Neural progenitor cell (in vitro differentiated cells): ENCODE data around the gene PDGFC. TPM values are rescaled to one million over a fixed set of nuclear protein-coding genes. Genes with fewer than 3 reads are reported as not detected.

Source experiments
- DNase-seq: peaks from one replicate; pipeline ENCODE4 v3.0.0-alpha.2; 2016; ENCODE audit warnings: low spot score
- H2AFZ ChIP-seq: fragments of 200-600 bp; sonication (generic); replicated peaks from 2 replicates; pipeline ENCODE4 v1.6.1; 2016; ENCODE audit warnings: antibody characterized with exemption
- H3F3A ChIP-seq: fragments of 200-600 bp; sonication (generic); 2 replicates; pipeline ENCODE4 v1.6.1; 2016; ENCODE audit warnings: antibody characterized with exemption, low read depth
- H3K27ac ChIP-seq: fragments of 200-600 bp; sonication (generic); 2 replicates; pipeline ENCODE4 v1.5.1; 2016; ENCODE audit warnings: mild to moderate bottlenecking
- H3K27me3 ChIP-seq: fragments of 200-600 bp; sonication (generic); 2 replicates; pipeline ENCODE4 v1.6.1; 2016; ENCODE audit warnings: mild to moderate bottlenecking, moderate library complexity
- H3K36me3 ChIP-seq: fragments of 200-600 bp; sonication (generic); 2 replicates; pipeline ENCODE4 v1.5.1; 2016
- H3K4me1 ChIP-seq: fragments of 200-600 bp; sonication (generic); 2 replicates; pipeline ENCODE4 v1.6.1; 2016; ENCODE audit warnings: mixed run types
- H3K4me2 ChIP-seq: fragments of 200-600 bp; sonication (generic); 2 replicates; pipeline ENCODE4 v1.6.1; 2016
- H3K4me3 ChIP-seq: fragments of 200-600 bp; sonication (generic); 2 replicates; pipeline ENCODE4 v1.5.1; 2016
- H3K79me2 ChIP-seq: fragments of 200-600 bp; sonication (generic); 2 replicates; pipeline ENCODE4 v1.6.1; 2016; ENCODE audit warnings: low read depth
- H3K9ac ChIP-seq: fragments of 200-600 bp; sonication (generic); 2 replicates; pipeline ENCODE4 v1.6.1; 2016
- H3K9me3 ChIP-seq: fragments of 200-600 bp; sonication (generic); 2 replicates; pipeline ENCODE4 v1.5.1; 2016; ENCODE audit warnings: low read depth
- H4K20me1 ChIP-seq: fragments of 200-600 bp; sonication (generic); 2 replicates; pipeline ENCODE4 v1.6.1; 2016; ENCODE audit warnings: low read depth
- H3K27ac Mint-ChIP-seq: 3 replicates; pipeline ENCODE4 v1.8.0; 2021; ENCODE audit warnings: mixed read lengths
- H3K27me3 Mint-ChIP-seq: 2 replicates; pipeline ENCODE4 v1.8.0; 2022; ENCODE audit warnings: low read depth, mild to moderate bottlenecking, inconsistent platforms, moderate library complexity, mixed read lengths; ENCODE audit not compliant: insufficient read depth
- H3K36me3 Mint-ChIP-seq: 3 replicates; pipeline ENCODE4 v1.8.0; 2021; ENCODE audit warnings: mixed read lengths
- H3K4me1 Mint-ChIP-seq: 3 replicates; pipeline ENCODE4 v1.8.0; 2021; ENCODE audit warnings: mixed read lengths
- H3K4me3 Mint-ChIP-seq: 3 replicates; pipeline ENCODE4 v1.8.0; 2021; ENCODE audit warnings: mild to moderate bottlenecking, moderate library complexity, mixed read lengths
- H3K9me3 Mint-ChIP-seq: 3 replicates; pipeline ENCODE4 v1.8.0; 2020; ENCODE audit warnings: mixed read lengths
- EZH2 ChIP-seq: fragments of 200-600 bp; sonication (generic); IDR thresholded peaks from 2 replicates; pipeline ENCODE4 v1.6.1; 2017; ENCODE audit warnings: antibody characterized with exemption, mild to moderate bottlenecking, moderate library complexity
- EZH2phosphoT487 ChIP-seq: fragments of 200-600 bp; sonication (generic); IDR thresholded peaks from 2 replicates; pipeline ENCODE4 v1.6.1; 2017; ENCODE audit warnings: antibody characterized with exemption
- small RNA-seq: library from RNA; depleted of rRNA; stranded (forward); fragments of <200 nt; gene quantifications from one replicate; pipeline ENCODE3, GENCODE V24; 2015
- total RNA-seq: library from RNA; depleted of rRNA; stranded (reverse); fragments of >200 nt; gene quantifications from 2 replicates; pipeline ENCODE4 v1.2.3, GENCODE V29; 2015; ENCODE audit warnings: low replicate concordance
- TF ChIP-seq, protein P1 (sequence below): fragments of 200-600 bp; sonication (generic); IDR thresholded peaks from 2 replicates; pipeline ENCODE4 v1.5.1; 2017; ENCODE audit warnings: antibody characterized with exemption, mild to moderate bottlenecking

Gene PDGFC
- total RNA-seq, 1 donor from 2014 or later, result 4.7 TPM

DNA sequence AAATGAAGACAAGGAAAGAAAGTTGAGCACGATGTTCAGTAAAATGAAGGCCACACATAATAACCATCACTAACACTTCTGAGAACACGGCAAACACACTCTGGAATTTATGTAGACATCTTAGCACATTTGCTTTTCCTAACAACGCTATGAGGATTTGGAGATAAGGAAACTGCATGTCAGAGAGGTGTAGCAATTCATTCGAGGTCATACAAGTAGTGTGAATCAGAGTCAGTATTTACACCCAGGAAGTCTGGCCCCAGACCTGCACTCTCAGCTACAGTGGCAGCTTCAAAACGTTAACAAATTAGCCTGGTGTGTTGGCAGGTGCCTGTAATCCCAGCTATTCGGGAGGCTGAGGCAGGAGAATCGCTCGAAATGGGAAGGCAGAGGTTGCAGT lies 253.4 kb downstream of the PDGFC start:
- Histone ChIP-seq H2AFZ (peak overlapping the region; percentile 17), H3K79me2 (no peaks in the 10 kb centered on the region), H3K9me3 (no peaks in the 10 kb centered on the region), H3K27ac (no peak overlapping the region), H3K4me1 (no peaks in the 10 kb centered on the region), H3K4me3 (no peak overlapping the region), H4K20me1 (no peaks in the 10 kb centered on the region), H3K27me3 (no peaks in the 10 kb centered on the region), H3K9ac (no peak overlapping the region), H3K4me2 (no peak overlapping the region), H3F3A (no peaks in the 10 kb centered on the region), H3K36me3 (no peaks in the 10 kb centered on the region)
- Mint-ChIP-seq H3K27me3 (no peaks in the 10 kb centered on the region), H3K4me3 (no peak overlapping the region), H3K36me3 (no peaks in the 10 kb centered on the region), H3K9me3 (peaks cover 2% of the 10 kb centered on the region), H3K4me1 (no peaks in the 10 kb centered on the region), H3K27ac (no peak overlapping the region)
- TF ChIP-seq EZH2phosphoT487 (no peak), EZH2 (no peak)
- TF ChIP-seq, protein P1, sequence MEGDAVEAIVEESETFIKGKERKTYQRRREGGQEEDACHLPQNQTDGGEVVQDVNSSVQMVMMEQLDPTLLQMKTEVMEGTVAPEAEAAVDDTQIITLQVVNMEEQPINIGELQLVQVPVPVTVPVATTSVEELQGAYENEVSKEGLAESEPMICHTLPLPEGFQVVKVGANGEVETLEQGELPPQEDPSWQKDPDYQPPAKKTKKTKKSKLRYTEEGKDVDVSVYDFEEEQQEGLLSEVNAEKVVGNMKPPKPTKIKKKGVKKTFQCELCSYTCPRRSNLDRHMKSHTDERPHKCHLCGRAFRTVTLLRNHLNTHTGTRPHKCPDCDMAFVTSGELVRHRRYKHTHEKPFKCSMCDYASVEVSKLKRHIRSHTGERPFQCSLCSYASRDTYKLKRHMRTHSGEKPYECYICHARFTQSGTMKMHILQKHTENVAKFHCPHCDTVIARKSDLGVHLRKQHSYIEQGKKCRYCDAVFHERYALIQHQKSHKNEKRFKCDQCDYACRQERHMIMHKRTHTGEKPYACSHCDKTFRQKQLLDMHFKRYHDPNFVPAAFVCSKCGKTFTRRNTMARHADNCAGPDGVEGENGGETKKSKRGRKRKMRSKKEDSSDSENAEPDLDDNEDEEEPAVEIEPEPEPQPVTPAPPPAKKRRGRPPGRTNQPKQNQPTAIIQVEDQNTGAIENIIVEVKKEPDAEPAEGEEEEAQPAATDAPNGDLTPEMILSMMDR, result no peak
- no peak for DNase-seq

DNA sequence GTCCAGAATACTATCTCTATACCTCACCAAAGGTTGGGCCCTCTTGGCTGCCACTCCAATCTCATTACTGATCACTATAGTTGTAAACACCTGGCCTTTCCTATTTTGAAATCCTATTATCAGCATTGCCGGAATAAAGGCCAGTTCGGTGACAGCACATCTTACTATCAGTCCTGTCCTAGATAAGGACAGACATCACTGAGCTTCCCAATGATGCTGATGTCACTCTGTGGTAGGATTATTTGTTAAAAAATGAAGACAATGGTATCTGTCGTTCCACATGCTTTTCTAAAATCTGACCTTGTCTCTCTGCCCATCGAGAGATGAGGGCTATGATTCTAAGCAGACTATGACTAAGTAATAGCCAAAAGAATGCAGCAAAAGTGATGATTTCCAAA lies 260.4 kb downstream of the PDGFC start:
- Mint-ChIP-seq H3K4me3 (no peak overlapping the region), H3K4me1 (no peaks in the 10 kb centered on the region), H3K27me3 (no peaks in the 10 kb centered on the region), H3K27ac (no peak overlapping the region), H3K9me3 (no peaks in the 10 kb centered on the region), H3K36me3 (no peaks in the 10 kb centered on the region)
- H3K4me1 ChIP-seq, result no peaks in the 10 kb centered on the region
- no peak overlapping the region for H3K9ac ChIP-seq
- no peak overlapping the region for H2AFZ ChIP-seq
- no peaks in the 10 kb centered on the region for H3K27me3 ChIP-seq
- no peaks in the 10 kb centered on the region for H4K20me1 ChIP-seq
- H3K79me2 ChIP-seq, result no peaks in the 10 kb centered on the region
- H3K4me2 ChIP-seq, result no peak overlapping the region
- H3K36me3 ChIP-seq, result no peaks in the 10 kb centered on the region
- TF ChIP-seq, protein P1, result no peak
- no peak for TF ChIP-seq EZH2phosphoT487
- no peak for TF ChIP-seq EZH2
- H3K27ac ChIP-seq, result no peak overlapping the region
- no peak overlapping the region for H3K4me3 ChIP-seq
- no peaks in the 10 kb centered on the region for H3F3A ChIP-seq
- no peak for DNase-seq
- no peaks in the 10 kb centered on the region for H3K9me3 ChIP-seq

Small RNA genes lying within 50 kb of the gene (small RNA-seq; reads per million reads assigned to genes)
- gene AC092608.2, result not detected

Other genes starting within 250 kb of the PDGFC start
- gene GLRB, start 104.4 kb upstream of the PDGFC start, total RNA-seq, result 2.7 and 6.1 TPM in 2 replicates
- 0.07 TPM in 1 of 2 replicates, not detected in the other for gene GRIA2, start 248.9 kb upstream of the PDGFC start, total RNA-seq